Measurements from ENCODE around the gene RAP1A.

DNA sequence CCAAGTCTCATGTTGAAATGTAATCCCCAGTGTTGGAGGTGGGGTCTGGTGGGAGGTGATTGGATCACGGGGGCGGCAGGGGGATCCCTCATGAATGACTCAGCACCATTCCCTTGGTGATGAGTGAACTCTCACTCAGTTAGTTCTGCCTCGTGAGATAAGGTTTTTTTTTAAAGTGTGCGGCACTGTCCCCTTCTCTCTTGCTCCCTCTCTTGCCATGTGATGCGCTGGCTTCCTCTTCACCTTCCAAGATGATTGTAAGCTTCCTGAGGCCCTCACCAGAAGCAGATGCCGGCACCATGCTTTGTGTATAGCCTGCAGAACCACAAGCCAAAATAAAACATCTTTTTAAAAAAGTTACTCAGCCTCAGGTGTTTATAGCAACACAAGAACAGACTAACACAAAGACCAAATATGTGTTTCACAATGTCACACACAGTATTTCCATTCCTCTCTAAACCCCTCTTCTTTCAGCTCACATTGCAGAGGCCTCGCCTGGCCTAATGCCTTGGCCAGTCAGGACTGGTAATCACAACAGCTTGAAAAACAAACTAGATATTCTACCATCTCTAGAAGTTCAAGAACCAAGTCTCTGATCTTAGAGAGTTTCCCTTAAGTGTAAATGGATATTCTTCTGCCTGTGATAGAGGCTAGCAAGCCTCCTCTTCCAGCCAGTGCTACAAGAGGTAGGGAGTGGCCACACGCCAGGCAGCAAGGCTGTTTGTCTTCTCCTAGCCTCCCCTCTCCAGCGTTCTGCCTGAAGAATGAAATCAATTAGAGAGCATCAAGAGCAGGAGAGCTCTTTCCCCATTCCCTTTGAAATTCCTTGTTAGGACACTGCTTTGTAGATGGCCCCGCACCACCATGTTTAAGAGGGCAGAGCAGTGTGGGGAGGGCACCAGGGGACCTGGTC lies 19.6 kb upstream of the RAP1A start:
- TF ChIP-seq EP300 (IDR thresholded peaks at IDR 0.05; ENCODE audit: low read depth) (no peak), CTCF (IDR thresholded peaks at IDR 0.05) (no peak)

Measured in transverse colon (tissue), 3 donors.